Caco-2 (cell line): ENCODE data around the gene JMJD8. TPM values are rescaled to one million over a fixed set of nuclear protein-coding genes. Genes with fewer than 3 reads are reported as not detected.

Experiments
- BruUV-seq: library from RNA; stranded (reverse); fragments of 400-500 nt; replicated peaks from 2 replicates; lab custom pipeline; 2021; lab: Mats Ljungman, UMichigan
- CTCF ChIA-PET: fragments of 300-600 bp; sonication (Branson Sonifier 250); formaldehyde crosslinking; loops from one replicate; lab custom pipeline; 2022; ENCODE audit warnings: antibody characterized with exemption; lab: Charles Lee
- POLR2A ChIA-PET: fragments of 300-600 bp; sonication (Branson Sonifier 250); formaldehyde crosslinking; loops from one replicate; lab custom pipeline; 2022; ENCODE audit warnings: antibody characterized with exemption; lab: Charles Lee
- DNase-seq, 2 experiments: peaks; one replicate each; pipeline versions ENCODE4 v3.0.0 to v3.0.0-alpha.2; 2020 to 2022
- H3K27me3 ChIP-seq: replicated peaks from 2 replicates; pipeline ENCODE4 v1.6.0; 2011; ENCODE audit warnings: low read length; ENCODE audit not compliant: control insufficient read depth, insufficient read depth
- H3K36me3 ChIP-seq: 2 replicates; pipeline ENCODE4 v1.5.1; 2011; ENCODE audit warnings: low read length; ENCODE audit not compliant: control insufficient read depth, insufficient read depth
- H3K4me1 ChIP-seq: fragments of 250-450 bp; sonication (Bioruptor Pico); 2 replicates; pipeline ENCODE4 v1.5.1; 2020; ENCODE audit warnings: mild to moderate bottlenecking
- H3K4me3 ChIP-seq: 2 replicates; pipeline ENCODE4 v1.5.1; 2011; ENCODE audit warnings: low read depth, mild to moderate bottlenecking, control low read depth, low read length
- H3K9me3 ChIP-seq: fragments of 250-450 bp; sonication (Bioruptor Pico); 2 replicates; pipeline ENCODE4 v1.5.1; 2020; ENCODE audit warnings: mild to moderate bottlenecking, moderate library complexity
- H3K27ac Mint-ChIP-seq: one replicate; pipeline ENCODE4 v1.8.0; 2022; ENCODE audit warnings: mixed read lengths; ENCODE audit not compliant: unreplicated experiment
- H3K27me3 Mint-ChIP-seq: one replicate; pipeline ENCODE4 v1.8.0; 2022; ENCODE audit warnings: mixed read lengths; ENCODE audit not compliant: insufficient read depth, unreplicated experiment
- H3K36me3 Mint-ChIP-seq: one replicate; pipeline ENCODE4 v1.8.0; 2022; ENCODE audit warnings: mild to moderate bottlenecking, mixed read lengths; ENCODE audit not compliant: insufficient read depth, unreplicated experiment
- H3K4me1 Mint-ChIP-seq: one replicate; pipeline ENCODE4 v1.8.0; 2022; ENCODE audit warnings: low read depth, mixed read lengths; ENCODE audit not compliant: unreplicated experiment
- H3K4me3 Mint-ChIP-seq: one replicate; pipeline ENCODE4 v1.8.0; 2022; ENCODE audit warnings: mild to moderate bottlenecking, moderate library complexity, mixed read lengths; ENCODE audit not compliant: unreplicated experiment
- H3K9me3 Mint-ChIP-seq: one replicate; pipeline ENCODE4 v1.8.0; 2022; ENCODE audit warnings: mixed read lengths; ENCODE audit not compliant: unreplicated experiment
- CTCF ChIP-seq, 2 experiments: fragments of 200-600 bp in 1 of 2; IDR thresholded peaks; 1 replicate in 1 of 2; 2 replicates in 1 of 2; pipeline versions ENCODE4 v1.5.1 to v1.8.0; 2011 to 2022; ENCODE audit warnings: antibody characterized with exemption in 1 of 2, control low read depth in 1 of 2, inconsistent platforms in 1 of 2, low read depth in 1 of 2, low read length in 1 of 2, mild to moderate bottlenecking in 1 of 2, moderate library complexity in 1 of 2; ENCODE audit not compliant: insufficient read depth in 1 of 2, severe bottlenecking in 1 of 2, unreplicated experiment in 1 of 2
- intact Hi-C: fragments of 100-400 bp; cut with micrococcal nuclease; formaldehyde crosslinking; loops from one replicate; pipeline ENCODE4 v1.10.0; 2022; ENCODE audit not compliant: unreplicated experiment
- total RNA-seq: library from RNA; stranded (reverse); gene quantifications from 2 replicates; pipeline ENCODE4 v1.2.3, GENCODE V29; 2022

The JMJD8 gene
- total RNA-seq, 1 experiment from 2014 or later = 52.4 TPM

GRCh38 chr16:669666-670065, 14.5 kb downstream of the JMJD8 start:
- Histone ChIP-seq H3K36me3 (peaks cover 5% of the 10 kb centered on the region), H3K9me3 (no peaks in the 10 kb centered on the region), H3K4me1 (no peaks in the 10 kb centered on the region; the same call in 1 of the 2 replicates), H3K27me3 (no peaks in the 10 kb centered on the region), H3K4me3 (no peak overlapping the region)
- Mint-ChIP-seq H3K4me3 (no peak overlapping the region), H3K27ac (no peak overlapping the region), H3K9me3 (no peaks in the 10 kb centered on the region), H3K4me1 (no peaks in the 10 kb centered on the region), H3K36me3 (peaks cover 9% of the 10 kb centered on the region), H3K27me3 (no peaks in the 10 kb centered on the region)
- POLR2A ChIA-PET = no interaction called here
- no peak for TF ChIP-seq CTCF (IDR thresholded peaks at IDR 0.05; ENCODE audit: insufficient read depth in 1 of 2, low read depth in 1 of 2, low read length in 1 of 2, severe bottlenecking in 1 of 2, unreplicated experiment in 1 of 2)
- BruUV-seq = no TSS peak
- DNase-seq = no peak
- intact Hi-C loops = no loop called here
- CTCF ChIA-PET = no interaction called here

DNA sequence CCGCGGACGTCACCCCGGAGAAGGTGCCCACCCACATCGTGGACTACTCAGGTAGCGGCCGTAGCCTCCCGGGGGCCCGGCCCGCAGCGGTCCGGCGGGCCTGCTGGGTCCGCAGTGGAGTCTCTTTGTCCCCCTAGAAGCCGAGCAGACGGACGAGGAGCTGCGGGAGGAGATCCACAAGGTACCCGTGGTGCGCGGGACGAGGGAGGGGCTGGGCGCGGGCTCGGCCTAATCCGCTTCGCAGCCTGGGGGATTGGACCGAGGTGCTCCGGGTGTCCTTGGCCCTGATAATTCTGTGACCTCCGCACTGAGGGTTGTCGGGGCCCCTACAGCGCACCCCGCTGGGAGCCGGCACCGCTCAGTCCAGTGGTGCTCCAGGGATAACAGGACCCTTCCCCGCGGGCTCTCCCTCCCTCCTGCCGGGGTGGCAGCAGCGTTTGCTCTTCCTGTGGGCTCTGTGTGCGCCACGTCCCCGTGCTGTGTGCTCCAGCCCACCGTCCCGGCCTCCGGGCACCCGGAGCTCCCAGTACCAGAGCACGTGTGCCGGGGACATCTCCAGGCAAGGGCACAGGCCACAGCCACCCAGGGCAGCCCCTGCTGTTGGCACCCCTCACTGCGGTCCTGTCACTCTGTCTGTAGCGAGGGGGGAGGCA, 15.5 kb downstream of the JMJD8 start:
- no peak overlapping the region for H3K27ac Mint-ChIP-seq
- Histone ChIP-seq H3K9me3 (no peaks in the 10 kb centered on the region), H3K4me3 (peak overlapping the region; percentile 99), H3K4me1 (no peaks in the 10 kb centered on the region; the same call in 1 of the 2 replicates), H3K27me3 (no peaks in the 10 kb centered on the region), H3K36me3 (peaks cover 5% of the 10 kb centered on the region)
- H3K4me3 Mint-ChIP-seq = peak overlapping the region; percentile 73
- no peaks in the 10 kb centered on the region for H3K27me3 Mint-ChIP-seq
- H3K36me3 Mint-ChIP-seq = peaks cover 1% of the 10 kb centered on the region
- no TSS peak for BruUV-seq
- POLR2A ChIA-PET = no interaction called here
- no peaks in the 10 kb centered on the region for H3K9me3 Mint-ChIP-seq
- no peak for DNase-seq
- H3K4me1 Mint-ChIP-seq = no peaks in the 10 kb centered on the region
- no peak for TF ChIP-seq CTCF (IDR thresholded peaks at IDR 0.05; ENCODE audit: insufficient read depth in 1 of 2, low read depth in 1 of 2, low read length in 1 of 2, severe bottlenecking in 1 of 2, unreplicated experiment in 1 of 2)
- CTCF ChIA-PET = no interaction called here
- intact Hi-C loops = no loop called here

- H3K27ac Mint-ChIP-seq = no peak within 1 kb of the TSS
- peak; percentile 89 to 94 for DNase-seq
- no peaks in the 10 kb centered on the region for H3K4me1 Mint-ChIP-seq
Observed at GRCh38 chr16:667780-668518, 16.2 kb downstream of the JMJD8 start, which contains the start of gene RHOT2. TSS of gene RHOT2 (plus strand) at chr16:668132. CDS start at chr16:668200, 68 bp downstream.

More at GRCh38 chr16:667780-668518, 16.2 kb downstream of the JMJD8 start, which contains the start of gene RHOT2:
- Histone ChIP-seq H3K4me1 (no peaks in the 10 kb centered on the region; the same call in 1 of the 2 replicates), H3K36me3 (peaks cover 5% of the 10 kb centered on the region), H3K27me3 (no peaks in the 10 kb centered on the region), H3K4me3 (peak within 1 kb of the TSS; percentile 99), H3K9me3 (no peaks in the 10 kb centered on the region)
- intact Hi-C loops = no loop called here
- H3K27me3 Mint-ChIP-seq = no peaks in the 10 kb centered on the region
- TSS peak; percentile 24 for BruUV-seq
- no peaks in the 10 kb centered on the region for H3K9me3 Mint-ChIP-seq
- H3K4me3 Mint-ChIP-seq = peak within 1 kb of the TSS; percentile 73
- peak; percentile 41 to 69 for TF ChIP-seq CTCF (IDR thresholded peaks at IDR 0.05; ENCODE audit: insufficient read depth in 1 of 2, low read depth in 1 of 2, low read length in 1 of 2, severe bottlenecking in 1 of 2, unreplicated experiment in 1 of 2)
- ChIA-PET CTCF (interaction anchor here (1.0 kb wide), 1 partner anchor 22 kb away, joined by 3 read pairs; no protein-coding TSS in a partner anchor), POLR2A (no interaction called here)
- no peaks in the 10 kb centered on the region for H3K36me3 Mint-ChIP-seq
